ENCODE measurements around the gene EGLN1.
"Not testable (repeated sequence)": the region's sequence is repeated elsewhere in the genome, so short reads cannot be mapped to it uniquely, and the experiment has no call there.

Gene EGLN1

GRCh38 chr1:231357187-231357772 is 64.8 kb downstream of the EGLN1 start:
- DNase-seq = no peak

GRCh38 chr1:231355171-231355570 is 66.9 kb downstream of the EGLN1 start:
- DNase-seq = no peak

GRCh38 chr1:231354330-231355020 is 67.6 kb downstream of the EGLN1 start:
- no peak for DNase-seq

- no peak for DNase-seq
These were observed 69.0 kb downstream of the EGLN1 start for GRCh38 chr1:231353086-231353485.

- DNase-seq = no peak
These were observed 70.3 kb downstream of the EGLN1 start for GRCh38 chr1:231351816-231352215.

- not testable (repeated sequence) for DNase-seq
These were observed 73.2 kb downstream of the EGLN1 start for GRCh38 chr1:231348856-231349255.

- no peak for DNase-seq
These were observed 73.6 kb downstream of the EGLN1 start for GRCh38 chr1:231348442-231348841.

GRCh38 chr1:231347961-231348360 is 74.1 kb downstream of the EGLN1 start:
- DNase-seq = no peak

- DNase-seq = no peak
These were observed 81.6 kb downstream of the EGLN1 start for GRCh38 chr1:231340328-231341013.

GRCh38 chr1:231338270-231339128 is 83.6 kb downstream of the EGLN1 start, which contains the start of gene SPRTN:
Gene SPRTN (plus strand): TSS chr1:231338293. CDS start chr1:231338384, 91 bp downstream.
- DNase-seq = no peak

GRCh38 chr1:231337472-231338269 is 84.4 kb downstream of the EGLN1 start, which contains the start of gene EXOC8:
Gene EXOC8 (minus strand): TSS chr1:231337852. CDS start chr1:231337745, 107 bp downstream.
- peak; percentile 89 for DNase-seq

GRCh38 chr1:231337043-231337471 is 85.0 kb downstream of the EGLN1 start:
- DNase-seq = no peak

- no peak for DNase-seq
These were observed 86.2 kb downstream of the EGLN1 start for GRCh38 chr1:231335663-231336602.

- no peak for DNase-seq
These were observed 87.1 kb downstream of the EGLN1 start for GRCh38 chr1:231334952-231335351.

GRCh38 chr1:231334079-231334666 is 87.9 kb downstream of the EGLN1 start:
- DNase-seq = no peak

- DNase-seq = no peak
These were observed 89.3 kb downstream of the EGLN1 start for GRCh38 chr1:231332761-231333160.

- DNase-seq = no peak
These were observed 92.6 kb downstream of the EGLN1 start for GRCh38 chr1:231329483-231329882.

- no peak for DNase-seq
These were observed 94.5 kb downstream of the EGLN1 start for GRCh38 chr1:231327617-231328016.

GRCh38 chr1:231326248-231326647 is 95.8 kb downstream of the EGLN1 start:
- DNase-seq = no peak

- no peak for DNase-seq
These were observed 97.4 kb downstream of the EGLN1 start for GRCh38 chr1:231324660-231325059.

All from NCI-H748 treated with DMSO at 0.1 percent for 48 hours (cell line).